ENCODE results near the gene CRYGN. TPM values are rescaled to one million over a fixed set of nuclear protein-coding genes. Genes with fewer than 3 reads are reported as not detected.

The CRYGN gene
- total and polyA plus RNA-seq, 2 experiments from 2014 or later = not detected

DNA sequence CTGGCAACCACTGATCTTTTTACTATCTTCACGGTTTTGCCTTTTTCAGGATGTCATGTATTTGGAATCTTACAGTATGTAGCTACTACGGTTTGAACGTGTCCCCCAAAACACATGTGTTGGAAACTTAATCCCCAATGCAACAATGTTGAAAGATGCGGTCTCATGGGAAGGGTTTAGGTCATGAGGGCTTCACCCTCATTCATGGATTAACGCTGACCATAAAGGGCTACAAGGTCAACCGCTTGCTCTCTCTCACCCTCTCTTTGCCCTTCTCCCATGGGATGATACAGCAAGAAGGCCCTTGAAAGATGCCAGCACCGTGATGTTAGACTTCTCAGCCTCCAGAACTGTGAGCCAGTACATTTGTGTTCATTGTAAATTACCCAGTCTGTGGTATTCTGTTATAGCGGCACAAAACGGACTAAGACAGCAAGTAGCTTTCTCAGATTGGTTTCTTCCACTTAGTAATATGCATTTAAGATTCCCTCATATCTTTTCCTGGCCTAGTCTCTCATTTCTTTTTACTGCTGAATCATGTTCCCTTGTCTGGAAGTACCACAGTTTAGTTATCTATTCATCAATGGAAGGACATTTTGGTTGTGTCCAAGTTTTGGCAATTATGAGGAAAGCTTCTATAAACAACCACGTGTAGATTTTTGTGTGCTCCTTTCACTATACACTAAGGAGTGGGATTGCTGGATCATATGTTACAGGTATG lies 3.0 kb upstream of the CRYGN start:
- H3K9me2 ChIP-seq (ENCODE audit: insufficient read depth) = no peaks in the 10 kb centered on the region
- no peak overlapping the region for H3K9ac ChIP-seq
- peaks cover 4% of the 10 kb centered on the region for H3K4me1 ChIP-seq (ENCODE audit: insufficient read depth)
- in situ Hi-C loops (cut with MboI) = no loop called here
- H3K79me2 ChIP-seq (ENCODE audit: insufficient read depth) = no peaks in the 10 kb centered on the region
- no peak for DNase-seq
- H3K36me3 ChIP-seq (ENCODE audit: low read depth) = no peaks in the 10 kb centered on the region
- H3K9me3 ChIP-seq (ENCODE audit: low read depth) = no peaks in the 10 kb centered on the region
- 91 to 93% methylated on average over 10 of the region's 10 CpGs for WGBS, 2 experiments (ENCODE audit: low coverage in 1 of 2, low lambda C conversion rate in 2 of 2, missing lambda C conversion rate in 2 of 2)
- no peak overlapping the region for H3K4me2 ChIP-seq (ENCODE audit: unreplicated experiment)
- H3K4me3 ChIP-seq = no peak overlapping the region
- no peak overlapping the region for H2AFZ ChIP-seq
- TF ChIP-seq EZH2phosphoT487 (IDR thresholded peaks at IDR 0.05; ENCODE audit: insufficient read depth, low read depth) (no peak), EZH2 (IDR thresholded peaks at IDR 0.05; ENCODE audit: insufficient read depth, poor library complexity, severe bottlenecking) (no peak)
- H4K20me1 ChIP-seq (ENCODE audit: insufficient read depth) = no peaks in the 10 kb centered on the region
- H3F3A ChIP-seq (ENCODE audit: insufficient read depth) = peaks cover 6% of the 10 kb centered on the region; the same call in 1 of the 2 replicates
- no peak overlapping the region for H3K27ac ChIP-seq
- 0 out of 2 replicates have a peak, but pooled peaks cover 5% of the 10 kb centered on the region for H3K27me3 ChIP-seq (replicated peaks; ENCODE audit: insufficient read depth)

- H3K79me2 ChIP-seq (ENCODE audit: insufficient read depth) = no peaks in the 10 kb centered on the region
- H3K4me2 ChIP-seq (ENCODE audit: unreplicated experiment) = peak overlapping the region; percentile 48
- H3K27me3 ChIP-seq (replicated peaks; ENCODE audit: insufficient read depth) = 0 out of 2 replicates have a peak, but pooled peaks cover 5% of the 10 kb centered on the region
- H3K9me3 ChIP-seq (ENCODE audit: low read depth) = no peaks in the 10 kb centered on the region
- no peak overlapping the region for H3K27ac ChIP-seq
- H3F3A ChIP-seq (ENCODE audit: insufficient read depth) = peaks cover 6% of the 10 kb centered on the region; the same call in 1 of the 2 replicates
- H4K20me1 ChIP-seq (ENCODE audit: insufficient read depth) = no peaks in the 10 kb centered on the region
- no peak overlapping the region for H2AFZ ChIP-seq
- whole genome bisulfite sequencing, 2 experiments (ENCODE audit: low coverage in 1 of 2, low lambda C conversion rate in 2 of 2, missing lambda C conversion rate in 2 of 2) = 16 to 21% methylated on average over 10 of the region's 10 CpGs
- no peak overlapping the region for H3K4me3 ChIP-seq
- TF ChIP-seq EZH2phosphoT487 (IDR thresholded peaks at IDR 0.05; ENCODE audit: insufficient read depth, low read depth) (no peak), EZH2 (IDR thresholded peaks at IDR 0.05; ENCODE audit: insufficient read depth, poor library complexity, severe bottlenecking) (no peak)
- H3K36me3 ChIP-seq (ENCODE audit: low read depth) = no peaks in the 10 kb centered on the region
- peak; percentile 14 for DNase-seq
- H3K4me1 ChIP-seq (ENCODE audit: insufficient read depth) = peaks cover 4% of the 10 kb centered on the region
- no peaks in the 10 kb centered on the region for H3K9me2 ChIP-seq (ENCODE audit: insufficient read depth)
- H3K9ac ChIP-seq = no peak overlapping the region
- in situ Hi-C loops (cut with MboI) = no loop called here
Observed at GRCh38 chr7:151440799-151441445, 981 bp upstream of the CRYGN start.

DNA sequence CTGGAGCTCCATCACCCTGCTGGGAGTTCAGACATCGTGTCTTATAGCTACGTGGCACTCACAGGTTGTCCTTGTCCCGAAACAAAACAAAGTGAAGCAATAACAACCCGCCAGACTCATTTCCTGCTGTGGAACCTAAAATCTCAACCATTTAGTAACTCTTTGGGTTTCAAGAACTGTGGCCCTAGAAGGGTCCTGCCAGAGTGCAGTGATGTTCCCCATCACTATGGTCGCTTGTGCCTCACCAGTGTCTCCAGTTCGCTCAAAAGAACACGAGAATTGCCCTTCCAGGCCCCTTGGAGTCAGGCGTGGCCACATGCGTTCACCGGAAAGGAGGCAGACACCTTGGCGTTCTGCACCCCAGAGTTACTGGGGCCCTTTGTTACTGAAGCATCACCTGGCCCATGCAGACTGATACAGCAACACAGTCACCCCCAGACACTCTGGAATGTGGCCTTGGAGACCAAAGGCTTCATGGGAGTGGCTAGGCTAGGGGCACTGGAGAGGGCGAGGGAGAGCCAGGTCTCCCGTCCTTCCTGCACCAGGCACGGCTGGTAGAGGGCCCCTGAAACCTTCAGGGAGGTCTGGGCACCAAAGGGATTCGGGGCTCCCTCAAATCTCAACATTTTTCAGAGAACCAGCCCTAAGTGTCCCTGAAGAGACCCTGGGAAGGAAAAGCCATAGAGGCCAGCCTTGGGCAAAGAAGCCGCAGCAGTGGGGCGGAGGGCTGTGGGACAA lies 908 bp downstream of the CRYGN start:
- TF ChIP-seq EZH2 (IDR thresholded peaks at IDR 0.05; ENCODE audit: insufficient read depth, poor library complexity, severe bottlenecking) = no peak
- TF ChIP-seq EZH2phosphoT487 (IDR thresholded peaks at IDR 0.05; ENCODE audit: insufficient read depth, low read depth) = no peak
- WGBS, 2 experiments (ENCODE audit: low coverage in 1 of 2, low lambda C conversion rate in 2 of 2, missing lambda C conversion rate in 2 of 2) = 91 to 94% methylated on average over 17 of the region's 17 CpGs
- Histone ChIP-seq H3F3A (ENCODE audit: insufficient read depth) (peaks cover 6% of the 10 kb centered on the region; the same call in 1 of the 2 replicates), H3K9me2 (ENCODE audit: insufficient read depth) (no peaks in the 10 kb centered on the region), H3K27me3 (replicated peaks; ENCODE audit: insufficient read depth) (0 out of 2 replicates have a peak, but pooled peaks cover 5% of the 10 kb centered on the region), H3K9ac (no peak overlapping the region), H3K79me2 (ENCODE audit: insufficient read depth) (no peaks in the 10 kb centered on the region), H3K9me3 (ENCODE audit: low read depth) (no peaks in the 10 kb centered on the region), H3K36me3 (ENCODE audit: low read depth) (no peaks in the 10 kb centered on the region), H3K27ac (no peak overlapping the region), H3K4me1 (ENCODE audit: insufficient read depth) (peaks cover 4% of the 10 kb centered on the region), H3K4me3 (no peak overlapping the region), H3K4me2 (ENCODE audit: unreplicated experiment) (no peak overlapping the region), H2AFZ (no peak overlapping the region), H4K20me1 (ENCODE audit: insufficient read depth) (no peaks in the 10 kb centered on the region)
- no peak for DNase-seq
- in situ Hi-C loops (cut with MboI) = no loop called here

- no peak for DNase-seq
- Histone ChIP-seq H3K36me3 (ENCODE audit: low read depth) (no peaks in the 10 kb centered on the region), H3K4me3 (no peak overlapping the region), H3F3A (ENCODE audit: insufficient read depth) (peaks cover 6% of the 10 kb centered on the region; the same call in 1 of the 2 replicates), H2AFZ (no peak overlapping the region), H4K20me1 (ENCODE audit: insufficient read depth) (no peaks in the 10 kb centered on the region), H3K27me3 (replicated peaks; ENCODE audit: insufficient read depth) (0 out of 2 replicates have a peak, but pooled peaks cover 5% of the 10 kb centered on the region), H3K27ac (no peak overlapping the region), H3K9me2 (ENCODE audit: insufficient read depth) (no peaks in the 10 kb centered on the region), H3K9me3 (ENCODE audit: low read depth) (no peaks in the 10 kb centered on the region), H3K9ac (no peak overlapping the region), H3K79me2 (ENCODE audit: insufficient read depth) (no peaks in the 10 kb centered on the region), H3K4me1 (ENCODE audit: insufficient read depth) (peaks cover 4% of the 10 kb centered on the region), H3K4me2 (ENCODE audit: unreplicated experiment) (no peak overlapping the region)
- 81 to 89% methylated on average over 23 of the region's 23 CpGs for WGBS, 2 experiments (ENCODE audit: low coverage in 1 of 2, low lambda C conversion rate in 2 of 2, missing lambda C conversion rate in 2 of 2)
- in situ Hi-C loops (cut with MboI) = no loop called here
- no peak for TF ChIP-seq EZH2phosphoT487 (IDR thresholded peaks at IDR 0.05; ENCODE audit: insufficient read depth, low read depth)
- no peak for TF ChIP-seq EZH2 (IDR thresholded peaks at IDR 0.05; ENCODE audit: insufficient read depth, poor library complexity, severe bottlenecking)
Observed at GRCh38 chr7:151437866-151438516, 1.9 kb downstream of the CRYGN start.

All from GM23248 (cell line).